Dedifferentiated amniotic fluid mesenchymal stem cell (primary cell): ENCODE results near the gene SUPT5H.

ENCODE experiments used
- DNase-seq: peaks from one replicate; pipeline ENCODE4 v3.0.0-alpha.2; 2016; ENCODE audit errors: extremely low spot score

The SUPT5H gene

GRCh38 chr19:39445196-39446111, at the start of gene SUPT5H:
Gene SUPT5H (plus strand): TSS chr19:39445582. CDS start chr19:39445891, 309 bp downstream.
- DNase-seq, result peak; percentile 97

GRCh38 chr19:39397360-39398296, 47.8 kb upstream of the SUPT5H start:
- DNase-seq, result peak; percentile 75

GRCh38 chr19:39398297-39398864, 47.0 kb upstream of the SUPT5H start:
- peak; percentile 59 for DNase-seq

- no peak for DNase-seq
These were observed 45.7 kb upstream of the SUPT5H start for GRCh38 chr19:39399668-39400050.

- no peak for DNase-seq
These were observed 45.3 kb upstream of the SUPT5H start for GRCh38 chr19:39400061-39400460.

GRCh38 chr19:39401070-39401548, 44.3 kb upstream of the SUPT5H start:
- no peak for DNase-seq

GRCh38 chr19:39401549-39402345, 43.6 kb upstream of the SUPT5H start:
- no peak for DNase-seq

- peak; percentile 76 for DNase-seq
These were observed 42.8 kb upstream of the SUPT5H start for GRCh38 chr19:39402346-39403300.

GRCh38 chr19:39403331-39404312, 41.8 kb upstream of the SUPT5H start:
- DNase-seq, result peak; percentile 99

- DNase-seq, result no peak
These were observed 40.0 kb upstream of the SUPT5H start for GRCh38 chr19:39405261-39405957.

GRCh38 chr19:39405958-39406655, 39.3 kb upstream of the SUPT5H start:
- no peak for DNase-seq

GRCh38 chr19:39406656-39407409, 38.5 kb upstream of the SUPT5H start, which contains the start of gene ZFP36:
Gene ZFP36 (plus strand): TSS chr19:39406847. CDS start chr19:39406905, 58 bp downstream.
- peak; percentile 67 for DNase-seq

- no peak for DNase-seq
These were observed 38.0 kb upstream of the SUPT5H start for GRCh38 chr19:39407410-39407659.

- DNase-seq, result no peak
These were observed 37.6 kb upstream of the SUPT5H start for GRCh38 chr19:39407660-39408391.

GRCh38 chr19:39408392-39409207, 36.8 kb upstream of the SUPT5H start:
- no peak for DNase-seq
